Measurements from ENCODE around the gene MAML2.

The MAML2 gene

GRCh38 chr11:96104496-96104895 is 238.5 kb downstream of the MAML2 start:
- no peak overlapping the region for H3K4me3 ChIP-seq (ENCODE audit: low read length)
- DNase-seq (ENCODE audit: low read depth): no peak
- no peak for TF ChIP-seq CTCF (conservative IDR thresholded peaks at IDR 0.05; ENCODE audit: low read length)

- no peak for DNase-seq (ENCODE audit: low read depth)
- no peak for TF ChIP-seq CTCF (conservative IDR thresholded peaks at IDR 0.05; ENCODE audit: low read length)
- no peak overlapping the region for H3K4me3 ChIP-seq (ENCODE audit: low read length)
These were observed 239.3 kb downstream of the MAML2 start for GRCh38 chr11:96103721-96104120.

GRCh38 chr11:96103102-96103501 is 239.9 kb downstream of the MAML2 start:
- no peak overlapping the region for H3K4me3 ChIP-seq (ENCODE audit: low read length)
- no peak for TF ChIP-seq CTCF (conservative IDR thresholded peaks at IDR 0.05; ENCODE audit: low read length)
- no peak for DNase-seq (ENCODE audit: low read depth)

- DNase-seq (ENCODE audit: low read depth): peak; percentile 89
- no peak overlapping the region for H3K4me3 ChIP-seq (ENCODE audit: low read length)
- TF ChIP-seq CTCF (conservative IDR thresholded peaks at IDR 0.05; ENCODE audit: low read length): no peak
These were observed 240.3 kb downstream of the MAML2 start for GRCh38 chr11:96102664-96103078.

GRCh38 chr11:96101146-96101545 is 241.8 kb downstream of the MAML2 start:
- H3K4me3 ChIP-seq (ENCODE audit: low read length): no peak overlapping the region
- no peak for DNase-seq (ENCODE audit: low read depth)
- no peak for TF ChIP-seq CTCF (conservative IDR thresholded peaks at IDR 0.05; ENCODE audit: low read length)

GRCh38 chr11:96098511-96099241 is 244.3 kb downstream of the MAML2 start:
- no peak overlapping the region for H3K4me3 ChIP-seq (ENCODE audit: low read length)
- no peak for TF ChIP-seq CTCF (conservative IDR thresholded peaks at IDR 0.05; ENCODE audit: low read length)
- DNase-seq (ENCODE audit: low read depth): peak; percentile 49

GRCh38 chr11:96097844-96098421 is 245.1 kb downstream of the MAML2 start:
- no peak for TF ChIP-seq CTCF (conservative IDR thresholded peaks at IDR 0.05; ENCODE audit: low read length)
- no peak overlapping the region for H3K4me3 ChIP-seq (ENCODE audit: low read length)
- DNase-seq (ENCODE audit: low read depth): peak; percentile 48

All from AG10803 (cell line).